Panc1 (cell line): ENCODE data around the gene SFXN2. TPM values are rescaled to one million over a fixed set of nuclear protein-coding genes. Genes with fewer than 3 reads are reported as not detected.

Experiments
- ATAC-seq: fragments of 200-7000 bp; cut with Tn5 transposase; 2 replicates; pipeline ENCODE4 v1.9.1; 2020; ENCODE audit warnings: mild to moderate bottlenecking, moderate library complexity
- BruUV-seq: library from RNA; stranded (reverse); fragments of 400-500 nt; replicated peaks from 2 replicates; lab custom pipeline; 2021; lab: Mats Ljungman, UMichigan
- CTCF ChIA-PET: fragments of 300-600 bp; sonication (Branson Sonifier 250); formaldehyde crosslinking; loops from one replicate; lab custom pipeline; 2022; ENCODE audit warnings: antibody characterized with exemption; lab: Charles Lee
- POLR2A ChIA-PET: fragments of 300-600 bp; sonication (Branson Sonifier 250); formaldehyde crosslinking; loops from one replicate; lab custom pipeline; 2022; ENCODE audit warnings: antibody characterized with exemption; lab: Charles Lee
- DNase-seq: peaks from one replicate; pipeline ENCODE4 v3.0.0-alpha.2; 2010; ENCODE audit warnings: low read depth, low spot score
- H3K27ac ChIP-seq: 2 replicates; pipeline ENCODE4 v1.5.1; 2011; ENCODE audit warnings: mild to moderate bottlenecking, low read length, inconsistent platforms
- H3K27me3 ChIP-seq: fragments of 200-500 bp; sonication (Bioruptor generic); 2 replicates; pipeline ENCODE4 v1.6.0; 2014; ENCODE audit warnings: low read length, inconsistent platforms; ENCODE audit not compliant: control insufficient read depth, insufficient read depth
- H3K36me3 ChIP-seq: fragments of 200-500 bp; sonication (Bioruptor generic); 2 replicates; pipeline ENCODE4 v1.5.1; 2014; ENCODE audit warnings: inconsistent platforms, mild to moderate bottlenecking, low read length, moderate library complexity; ENCODE audit not compliant: control insufficient read depth, insufficient read depth
- H3K4me1 ChIP-seq: 2 replicates; pipeline ENCODE4 v1.5.1; 2011; ENCODE audit warnings: inconsistent platforms, mild to moderate bottlenecking, low read length, moderate library complexity; ENCODE audit not compliant: control insufficient read depth, insufficient read depth
- H3K4me3 ChIP-seq, 2 experiments: 2 replicates each; pipeline ENCODE4 v1.5.1; 2011 to 2012; ENCODE audit warnings: low read depth in 2 of 2, low read length in 2 of 2, mild to moderate bottlenecking in 2 of 2, inconsistent platforms in 1 of 2, moderate library complexity in 1 of 2
- H3K9me3 ChIP-seq: fragments of 200-500 bp; sonication (Bioruptor generic); 2 replicates; pipeline ENCODE4 v1.5.1; 2014; ENCODE audit warnings: low read depth, mild to moderate bottlenecking, inconsistent platforms, low read length, moderate library complexity; ENCODE audit not compliant: control insufficient read depth, insufficient read depth
- CTCF ChIP-seq: fragments of 450-650 bp; IDR thresholded peaks from 2 replicates; pipeline ENCODE4 v1.5.1; 2017; ENCODE audit warnings: mild to moderate bottlenecking
- POLR2AphosphoS5 ChIP-seq: IDR thresholded peaks from 2 replicates; pipeline ENCODE4 v1.6.1; 2012; ENCODE audit warnings: mild to moderate bottlenecking, low read depth, low read length, moderate library complexity
- REST ChIP-seq, 2 experiments: IDR thresholded peaks; 2 replicates each; pipeline ENCODE4 v1.6.1; 2011 to 2012; ENCODE audit warnings: low read depth in 2 of 2, control low read depth in 1 of 2, low read length in 1 of 2, mild to moderate bottlenecking in 1 of 2, moderate library complexity in 1 of 2; ENCODE audit not compliant: insufficient read depth in 1 of 2
- SIN3A ChIP-seq: IDR thresholded peaks from 2 replicates; pipeline ENCODE4 v1.6.1; 2012; ENCODE audit warnings: low read depth, mild to moderate bottlenecking, low read length, moderate library complexity, borderline replicate concordance; ENCODE audit not compliant: insufficient read depth
- TCF7L2 ChIP-seq: IDR thresholded peaks from 2 replicates; pipeline ENCODE4 v1.6.1; 2011; ENCODE audit warnings: mild to moderate bottlenecking, low read depth, low read length, inconsistent platforms
- in situ Hi-C: cut with HindIII; loops from 2 replicates; pipeline ENCODE4 v1.10.0; 2016; ENCODE audit warnings: low sequenced_read_pairs, low pct_unique_long_range_greater_than_20kb
- intact Hi-C: fragments of 100-400 bp; cut with micrococcal nuclease; formaldehyde crosslinking; loops from one replicate; pipeline ENCODE4 v1.10.0; 2022; ENCODE audit not compliant: unreplicated experiment
- total RNA-seq: library from RNA; stranded (reverse); gene quantifications from one replicate; pipeline ENCODE4 v1.2.1, GENCODE V29; 2021; ENCODE audit not compliant: unreplicated experiment

The SFXN2 gene
- total RNA-seq, 1 experiment from 2014 or later = 11.6 TPM

DNA sequence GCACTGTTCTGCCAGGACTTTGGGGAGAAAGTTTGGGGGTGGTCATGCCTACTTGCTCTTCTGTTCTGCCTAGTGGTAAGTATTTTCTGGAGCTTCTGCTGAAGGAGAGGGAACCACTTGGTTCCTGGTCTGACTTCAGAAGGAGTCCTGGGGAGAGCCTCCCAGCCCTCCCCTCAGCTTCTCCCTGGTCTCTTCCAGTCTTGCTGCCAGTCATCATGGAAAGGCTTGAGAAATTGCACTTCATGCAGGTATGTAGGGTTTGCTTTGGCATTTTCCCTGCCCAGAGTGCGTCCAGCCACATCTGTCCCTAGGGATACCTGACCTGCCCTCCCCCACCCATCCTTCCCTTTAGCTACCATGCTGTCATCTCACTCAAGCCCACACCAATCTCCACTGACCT lies 18.2 kb downstream of the SFXN2 start:
- in situ Hi-C loops (no loop called here), intact Hi-C loops (no loop called here)
- DNase-seq (no peak), ATAC-seq (no peak)
- no peaks in the 10 kb centered on the region for H3K27me3 ChIP-seq
- TF ChIP-seq POLR2AphosphoS5 = no peak
- TF ChIP-seq CTCF = no peak
- no peak for TF ChIP-seq TCF7L2
- no peak for TF ChIP-seq REST (IDR thresholded peaks at IDR 0.05; ENCODE audit: insufficient read depth in 1 of 2, low read depth in 2 of 2, low read length in 1 of 2)
- no peak for TF ChIP-seq SIN3A
- H3K4me3 ChIP-seq = no peak overlapping the region
- H3K27ac ChIP-seq = no peak overlapping the region
- H3K4me1 ChIP-seq = peaks cover 3% of the 10 kb centered on the region; the same call in 1 of the 2 replicates
- ChIA-PET POLR2A (no interaction called here), CTCF (no interaction called here)
- H3K36me3 ChIP-seq = no peaks in the 10 kb centered on the region
- H3K9me3 ChIP-seq = no peaks in the 10 kb centered on the region
- no TSS peak for BruUV-seq

GRCh38 chr10:102735065-102735562 lies 20.7 kb downstream of the SFXN2 start:
- no peak for DNase-seq
- H3K4me3 ChIP-seq = no peak overlapping the region
- 0 out of 2 replicates have a peak, but pooled peaks have one; percentile 37 for ATAC-seq
- BruUV-seq = no TSS peak
- TF ChIP-seq CTCF (no peak), REST (IDR thresholded peaks at IDR 0.05; ENCODE audit: insufficient read depth in 1 of 2, low read depth in 2 of 2, low read length in 1 of 2) (no peak), SIN3A (no peak), POLR2AphosphoS5 (no peak), TCF7L2 (no peak)
- POLR2A ChIA-PET = no interaction called here
- CTCF ChIA-PET = no interaction called here
- H3K27me3 ChIP-seq = no peaks in the 10 kb centered on the region
- intact Hi-C loops = no loop called here
- no peaks in the 10 kb centered on the region for H3K9me3 ChIP-seq
- H3K27ac ChIP-seq = no peak overlapping the region
- in situ Hi-C loops = no loop called here
- no peaks in the 10 kb centered on the region for H3K4me1 ChIP-seq
- no peaks in the 10 kb centered on the region for H3K36me3 ChIP-seq
